K562 (cell line): ENCODE measurements around the gene ERICH6. TPM values are rescaled to one million over a fixed set of nuclear protein-coding genes. Genes with fewer than 3 reads are reported as not detected.

Experiments
- ATAC-seq: fragments of 200-7000 bp; cut with Tn5 transposase; 3 replicates; pipeline ENCODE4 v1.9.1; 2020; ENCODE audit warnings: moderate library complexity
- BruUV-seq: library from RNA; stranded (reverse); fragments of 400-500 nt; replicated peaks from 2 replicates; lab custom pipeline; 2021; lab: Mats Ljungman, UMichigan
- CTCF ChIA-PET: fragments of 300-600 bp; formaldehyde crosslinking; extraction: SDS; loops from one replicate; lab custom pipeline; 2021; ENCODE audit warnings: low intra/inter-chr PET ratio; lab: Yijun Ruan, JAX
- POLR2A ChIA-PET: fragments of 300-600, 350-650 bp; sonication (Branson Sonifier 250); formaldehyde crosslinking; extraction: SDS; loops from one replicate; lab custom pipeline; 2021; ENCODE audit warnings: antibody characterized with exemption, inconsistent platforms; lab: Yijun Ruan, JAX
- DNase-seq, 4 experiments: peaks; one replicate each; pipeline versions ENCODE4 v3.0.0 to v3.0.0-alpha.2; 2011 to 2018; ENCODE audit warnings: low spot score in 3 of 4, mixed read lengths in 3 of 4; ENCODE audit errors: extremely low read depth in 1 of 4
- FAIRE-seq: peaks from 2 replicates; lab custom pipeline; 2011; peaks lifted over from hg19 to GRCh38; lab: Jason Lieb, UNC
- H2AFZ ChIP-seq: 2 replicates; pipeline ENCODE4 v1.6.0; 2011; ENCODE audit warnings: low read depth, low read length, control low read depth, inconsistent platforms
- H3K27ac ChIP-seq: fragments of 200-600 bp; 3 replicates; pipeline ENCODE4 v1.8.0; 2011; ENCODE audit warnings: low read depth, mild to moderate bottlenecking, control low read depth, inconsistent platforms, low read length, moderate library complexity, mixed read lengths; ENCODE audit errors: extremely low read depth
- H3K27me3 ChIP-seq, 2 experiments: fragments of 300-600 bp in 1 of 2; 2 replicates in 1 of 2; 3 replicates in 1 of 2; pipeline versions ENCODE4 v1.6.0 to v1.8.0; 2011; ENCODE audit warnings: inconsistent platforms in 2 of 2, low read length in 2 of 2, mild to moderate bottlenecking in 1 of 2, mixed read lengths in 1 of 2, moderate library complexity in 1 of 2; ENCODE audit not compliant: control insufficient read depth in 2 of 2, insufficient read depth in 2 of 2
- H3K36me3 ChIP-seq: fragments of 300-600 bp; 3 replicates; pipeline ENCODE4 v1.8.0; 2011; ENCODE audit warnings: mild to moderate bottlenecking, low read length, inconsistent platforms; ENCODE audit not compliant: control insufficient read depth, insufficient read depth
- H3K4me1 ChIP-seq, 2 experiments: fragments of 200-600 bp in 1 of 2; replicated peaks in 1 of 2; 2 replicates in 1 of 2; 3 replicates in 1 of 2; pipeline versions ENCODE4 v1.5.1 to v1.8.0; 2011; ENCODE audit warnings: inconsistent platforms in 2 of 2, low read length in 2 of 2, mild to moderate bottlenecking in 1 of 2, mixed read lengths in 1 of 2, moderate library complexity in 1 of 2; ENCODE audit not compliant: control insufficient read depth in 2 of 2, insufficient read depth in 2 of 2
- H3K4me2 ChIP-seq: 2 replicates; pipeline ENCODE4 v1.6.1; 2011; ENCODE audit warnings: low read length, control low read depth, inconsistent platforms, mixed read lengths; ENCODE audit not compliant: insufficient read depth
- H3K4me3 ChIP-seq: fragments of 200-600 bp; sonication (generic), shearing (Covaris generic); 2 replicates; pipeline ENCODE4 v1.5.1; 2016; ENCODE audit warnings: control low read depth, inconsistent platforms
- H3K79me2 ChIP-seq: fragments of 200-600 bp; 3 replicates; pipeline ENCODE4 v1.8.0; 2011; ENCODE audit warnings: low read length, inconsistent platforms; ENCODE audit not compliant: control insufficient read depth, insufficient read depth
- H3K9ac ChIP-seq, 2 experiments: 2 replicates each; pipeline versions ENCODE4 v1.6.0 to v1.6.1; 2011; ENCODE audit warnings: low read depth in 2 of 2, low read length in 2 of 2, control low read depth in 1 of 2, inconsistent platforms in 1 of 2, mild to moderate bottlenecking in 1 of 2, mixed read lengths in 1 of 2; ENCODE audit not compliant: insufficient read depth in 1 of 2
- H3K9me1 ChIP-seq: one replicate; pipeline ENCODE4 v1.6.0; 2011; ENCODE audit warnings: inconsistent platforms, mild to moderate bottlenecking, low read length, moderate library complexity; ENCODE audit not compliant: control insufficient read depth, insufficient read depth
- H3K9me3 ChIP-seq: replicated peaks from 2 replicates; pipeline ENCODE4 v1.5.1; 2011; ENCODE audit warnings: low read depth, low read length, inconsistent platforms; ENCODE audit not compliant: control insufficient read depth, insufficient read depth
- H4K20me1 ChIP-seq: replicated peaks from 2 replicates; pipeline ENCODE4 v1.6.1; 2011; ENCODE audit warnings: low read length, inconsistent platforms, mixed read lengths; ENCODE audit not compliant: control insufficient read depth, insufficient read depth
- GABPB2 ChIP-seq: fragments of 250-450 bp; sonication (Bioruptor Pico); conservative IDR thresholded peaks from 2 replicates; pipeline ENCODE4 v1.5.1; 2021; ENCODE audit warnings: mild to moderate bottlenecking
- HDAC3 ChIP-seq: fragments of 450-650 bp; IDR thresholded peaks from 2 replicates; pipeline ENCODE4 v1.6.1; 2018; ENCODE audit warnings: borderline replicate concordance, mild to moderate bottlenecking, moderate library complexity; ENCODE audit not compliant: partially characterized antibody
- IRF1 ChIP-seq: sonication (generic); formaldehyde crosslinking; IDR thresholded peaks from 2 replicates; pipeline ENCODE4 v1.8.0; 2022; ENCODE audit warnings: missing genetic modification reagents, mild to moderate bottlenecking, borderline replicate concordance
- KLF13 ChIP-seq: fragments of 450-650 bp; IDR thresholded peaks from 2 replicates; pipeline ENCODE4 v1.6.1; 2016; ENCODE audit warnings: missing genetic modification characterization, low read depth, mild to moderate bottlenecking, missing compliant biosample characterization, moderate library complexity, borderline replicate concordance
- MAZ ChIP-seq, 2 experiments: fragments of 450-650 bp in 1 of 2; sonication (generic) in 1 of 2; formaldehyde crosslinking; IDR thresholded peaks in 1 of 2; conservative IDR thresholded peaks in 1 of 2; 2 replicates each; pipeline versions ENCODE4 v1.4.0 to v1.5.0; 2020; ENCODE audit warnings: mild to moderate bottlenecking in 1 of 2, missing genetic modification reagents in 1 of 2
- NFIC ChIP-seq: fragments of 450-650 bp; IDR thresholded peaks from 2 replicates; pipeline ENCODE4 v1.6.1; 2017; ENCODE audit warnings: mild to moderate bottlenecking, inconsistent platforms
- NUFIP1 ChIP-seq: fragments of 450-650 bp; IDR thresholded peaks from 2 replicates; pipeline ENCODE4 v1.6.1; 2018; ENCODE audit not compliant: partially characterized antibody
- PCBP1 ChIP-seq: fragments of 200-400 bp; formaldehyde crosslinking; IDR thresholded peaks from 2 replicates; pipeline ENCODE4 v1.6.1; 2018; ENCODE audit warnings: mild to moderate bottlenecking, low read depth, low read length; ENCODE audit not compliant: poor library complexity, severe bottlenecking
- PRDM10 ChIP-seq: fragments of 450-650 bp; IDR thresholded peaks from 2 replicates; pipeline ENCODE4 v1.6.1; 2018; ENCODE audit not compliant: partially characterized antibody
- RBM22 ChIP-seq: fragments of 200-400 bp; formaldehyde crosslinking; IDR thresholded peaks from 2 replicates; pipeline ENCODE4 v1.6.1; 2018; ENCODE audit warnings: low read length, low read depth; ENCODE audit not compliant: poor library complexity, severe bottlenecking
- STAG1 ChIP-seq: sonication (generic); formaldehyde crosslinking; IDR thresholded peaks from 2 replicates; pipeline ENCODE4 v1.5.0; 2020; ENCODE audit warnings: missing genetic modification reagents, borderline replicate concordance
- TCF7 ChIP-seq: sonication (generic); IDR thresholded peaks from 2 replicates; pipeline ENCODE4 v1.6.1; 2016; ENCODE audit warnings: antibody characterized with exemption, borderline replicate concordance
- ZBED1 ChIP-seq: IDR thresholded peaks from 2 replicates; pipeline ENCODE4 v1.6.1; 2014
- ZFP36 ChIP-seq: fragments of 150-350 bp; IDR thresholded peaks from 2 replicates; pipeline ENCODE4 v1.6.1; 2018; ENCODE audit warnings: low read length, low read depth; ENCODE audit not compliant: partially characterized antibody
- ZNF121 ChIP-seq: sonication (generic); formaldehyde crosslinking; conservative IDR thresholded peaks from 2 replicates; pipeline ENCODE4 v1.8.0; 2022; ENCODE audit warnings: missing genetic modification reagents
- ZNF764 ChIP-seq: fragments of 250-450 bp; sonication (Bioruptor Pico); IDR thresholded peaks from 2 replicates; pipeline ENCODE4 v1.4.0; 2020; ENCODE audit warnings: low read depth, mild to moderate bottlenecking, moderate library complexity
- WGBS: fragments of 100-300 bp; shearing (Covaris generic); methylation state at CpG from one replicate; pipeline ENCODE4 v1.1.6; 2016; ENCODE audit warnings: low coverage, mixed read lengths; ENCODE audit not compliant: insufficient coverage; ENCODE audit errors: missing lambda C conversion rate; 5-methylcytosine and 5-hydroxymethylcytosine counted together
- in situ Hi-C: fragments of 300-500 bp; cut with MboI; formaldehyde crosslinking; loops from 4 replicates; pipeline ENCODE4 v1.15.0; 2018; ENCODE audit warnings: inconsistent platforms, mixed read lengths
- intact Hi-C: fragments of 100-400 bp; cut with micrococcal nuclease; formaldehyde crosslinking; loops from 2 replicates; pipeline ENCODE4 v1.14.2; 2022
- polyA plus RNA-seq, 8 experiments: library from polyadenylated mRNA; depleted of rRNA in 4 of 8; stranded (reverse) in 5 of 8; unstranded in 3 of 8; fragments of >200 nt; fragmentation: Nextera tagmentation in 2 of 8; fragmentation: Illumina TruSeq in 1 of 8; extraction: Ambion mirVana in 2 of 8; extraction: Trizol in 1 of 8; gene quantifications; 2 replicates each; pipeline versions ENCODE4 v1.2.1 to v1.2.3, GENCODE V29; 2011 to 2014; ENCODE audit warnings: inconsistent platforms in 1 of 8, missing spikeins in 1 of 8
- total RNA-seq, 7 experiments: library from RNA; depleted of rRNA in 6 of 7; stranded (reverse); fragments of >200 nt in 6 of 7; fragmentation: Illumina TruSeq in 2 of 7; extraction: Trizol in 2 of 7; gene quantifications; 2 replicates each; pipeline versions ENCODE4 v1.2.1 to v1.2.3, GENCODE V29; 2011 to 2021; ENCODE audit warnings: low replicate concordance in 1 of 7

Gene ERICH6
- total and polyA plus RNA-seq, 9 of the 15 experiments (the other 6 are each of a cell fraction or from before 2014, with no cell fraction given): not detected

DNA sequence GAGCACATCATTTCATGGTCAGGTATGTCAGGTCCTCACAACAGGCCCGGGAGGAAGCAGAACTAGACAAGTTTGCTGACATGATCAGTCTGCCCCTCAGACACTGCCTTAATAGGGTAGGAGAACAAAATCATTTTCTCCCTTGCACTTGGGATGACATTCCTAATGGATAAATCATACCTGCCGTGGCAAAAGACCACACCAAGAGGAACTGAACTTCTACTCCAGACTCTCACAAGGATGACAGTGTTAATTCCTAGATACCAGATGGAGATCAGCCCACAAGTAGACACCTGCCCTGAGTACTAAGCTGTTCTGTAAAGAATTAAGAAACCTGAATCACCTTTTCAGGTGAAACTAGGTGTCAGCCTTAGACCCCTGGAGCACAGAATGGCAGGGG is 39.8 kb upstream of the ERICH6 start:
- H3K9me1 ChIP-seq: no peaks in the 10 kb centered on the region
- peaks cover 7% of the 10 kb centered on the region; the same call in 1 of the 2 replicates for H4K20me1 ChIP-seq
- H3K27me3 ChIP-seq: no peaks in the 10 kb centered on the region
- H3K27ac ChIP-seq: no peak overlapping the region
- H3K36me3 ChIP-seq: peaks cover 34% of the 10 kb centered on the region
- H3K4me2 ChIP-seq: no peak overlapping the region
- peaks cover 19 to 38% of the 10 kb centered on the region in 2 experiments for H3K4me1 ChIP-seq
- DNase-seq: no peak
- POLR2A ChIA-PET: interaction anchor here (0.7 to 1.4 kb wide), 3 partner anchors 14 to 82 kb away, joined by 3 to 4 read pairs (median 3); no protein-coding TSS in a partner anchor
- no peak overlapping the region for H2AFZ ChIP-seq
- TF ChIP-seq HDAC3 (no peak), MAZ (CRISPR knock-in tag; conservative IDR thresholded peaks at IDR 0.05 in 1 of 2, IDR thresholded peaks at IDR 0.05 in 1 of 2) (no peak), PCBP1 (no peak), STAG1 (CRISPR knock-in tag) (no peak), RBM22 (no peak), NUFIP1 (no peak), ZNF121 (no peak), ZBED1 (no peak), KLF13 (tag) (no peak), TCF7 (no peak), IRF1 (CRISPR knock-in tag) (no peak), ZNF764 (no peak), NFIC (no peak), ZFP36 (no peak), PRDM10 (no peak), GABPB2 (CRISPR knock-in tag) (no peak)
- H3K9ac ChIP-seq: no peak overlapping the region
- no peaks in the 10 kb centered on the region for H3K9me3 ChIP-seq
- no peak for FAIRE-seq
- in situ Hi-C loops: no loop called here
- no peak for ATAC-seq
- H3K79me2 ChIP-seq: peaks cover 72% of the 10 kb centered on the region
- intact Hi-C loops: no loop called here
- H3K4me3 ChIP-seq: no peak overlapping the region
- CTCF ChIA-PET: no interaction called here
- no TSS peak for BruUV-seq
- WGBS: 61% methylated on average over 2 of the region's 2 CpGs
